GM18907 (cell line): ENCODE results near the gene VSTM2B.

Source experiments
- ATAC-seq: cut with Tn5 transposase; IDR thresholded peaks from one replicate; pipeline ENCODE4 v1.9.1; 2021; ENCODE audit warnings: mild to moderate bottlenecking, moderate library complexity; ENCODE audit not compliant: unreplicated experiment

VSTM2B gene

DNA sequence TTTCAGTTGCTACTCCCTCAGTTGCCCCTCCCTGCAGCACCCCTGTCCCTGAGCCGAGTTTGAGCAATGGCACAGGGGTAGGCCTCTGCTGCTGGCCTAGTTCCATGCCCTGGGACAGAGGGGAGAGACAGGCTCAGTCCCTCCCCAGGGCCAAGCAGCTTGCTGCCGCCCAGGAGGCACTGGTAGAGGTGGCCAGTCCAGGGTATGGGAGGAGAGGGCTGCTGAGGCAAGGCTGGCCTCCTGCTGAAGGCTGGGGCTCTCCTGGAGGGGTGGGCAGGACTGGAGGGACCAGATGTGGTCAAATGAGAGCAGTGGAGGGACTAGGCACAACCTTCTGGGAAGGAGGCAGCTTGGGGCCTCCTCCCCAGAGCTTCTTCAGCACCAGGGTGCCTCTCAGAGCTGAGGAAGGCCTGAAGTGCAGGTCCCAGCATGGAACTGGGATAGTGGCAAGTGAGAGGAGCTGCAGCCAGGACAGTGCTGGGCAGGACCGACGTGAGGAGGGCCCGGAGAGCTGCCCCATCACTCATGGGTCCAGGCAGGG lies 29.8 kb upstream of the VSTM2B start:
- ATAC-seq = no peak

DNA sequence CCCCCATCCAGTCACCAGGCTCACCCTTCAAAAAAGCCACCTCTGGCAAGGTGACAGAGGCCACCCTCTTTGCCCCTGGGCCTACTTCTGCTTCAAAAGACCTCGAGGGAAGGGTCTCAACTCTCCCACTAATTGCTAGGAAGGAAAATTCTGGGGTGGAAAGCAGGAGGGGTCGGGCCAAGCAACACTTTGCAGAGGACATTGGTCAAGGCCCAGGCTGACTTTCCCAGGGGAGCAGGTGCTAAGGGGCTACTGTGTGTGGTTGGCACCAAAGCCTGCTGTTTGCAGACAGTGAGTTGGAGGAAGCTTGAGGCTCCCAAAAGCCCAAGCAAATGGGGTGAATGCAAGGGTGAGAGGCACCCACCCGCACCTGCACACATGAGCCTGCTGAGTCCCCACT lies 28.6 kb upstream of the VSTM2B start:
- ATAC-seq = no peak

DNA sequence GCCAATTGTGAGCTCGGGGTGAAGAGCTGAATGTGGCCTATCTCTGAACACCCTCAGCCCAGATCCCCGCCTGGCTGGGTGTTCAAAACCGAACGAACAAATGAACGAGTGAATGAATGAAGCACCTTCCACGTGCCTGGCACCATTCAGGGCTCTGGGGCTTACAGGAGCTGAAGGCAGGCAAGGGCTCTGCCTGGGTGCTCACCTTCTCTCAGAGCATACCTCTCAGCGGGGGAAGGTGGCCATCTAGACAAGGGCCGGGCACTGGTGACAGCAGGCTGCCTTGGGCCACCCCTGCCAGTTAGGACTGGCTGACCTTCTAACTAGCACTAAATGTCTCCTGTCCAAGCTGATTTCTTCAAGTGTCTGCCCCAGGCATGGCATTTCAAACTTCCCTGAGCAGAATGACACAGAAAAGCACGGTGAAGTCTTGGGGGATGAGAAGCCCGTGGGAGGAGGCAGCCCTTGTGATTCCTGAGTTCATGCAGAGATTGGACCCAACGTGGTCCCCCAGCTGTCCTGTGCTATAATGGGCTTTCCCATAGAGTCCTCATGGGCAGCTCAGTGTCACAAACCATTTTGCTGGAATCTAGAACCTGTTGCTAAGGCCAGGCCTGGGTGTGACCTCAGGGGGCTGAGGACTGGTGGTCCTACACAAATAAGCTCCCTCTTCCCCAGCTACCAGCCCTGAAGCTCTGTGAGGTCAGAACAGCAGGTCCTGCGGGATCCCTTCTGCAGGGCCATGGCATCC lies 27.9 kb upstream of the VSTM2B start:
- no peak for ATAC-seq

DNA sequence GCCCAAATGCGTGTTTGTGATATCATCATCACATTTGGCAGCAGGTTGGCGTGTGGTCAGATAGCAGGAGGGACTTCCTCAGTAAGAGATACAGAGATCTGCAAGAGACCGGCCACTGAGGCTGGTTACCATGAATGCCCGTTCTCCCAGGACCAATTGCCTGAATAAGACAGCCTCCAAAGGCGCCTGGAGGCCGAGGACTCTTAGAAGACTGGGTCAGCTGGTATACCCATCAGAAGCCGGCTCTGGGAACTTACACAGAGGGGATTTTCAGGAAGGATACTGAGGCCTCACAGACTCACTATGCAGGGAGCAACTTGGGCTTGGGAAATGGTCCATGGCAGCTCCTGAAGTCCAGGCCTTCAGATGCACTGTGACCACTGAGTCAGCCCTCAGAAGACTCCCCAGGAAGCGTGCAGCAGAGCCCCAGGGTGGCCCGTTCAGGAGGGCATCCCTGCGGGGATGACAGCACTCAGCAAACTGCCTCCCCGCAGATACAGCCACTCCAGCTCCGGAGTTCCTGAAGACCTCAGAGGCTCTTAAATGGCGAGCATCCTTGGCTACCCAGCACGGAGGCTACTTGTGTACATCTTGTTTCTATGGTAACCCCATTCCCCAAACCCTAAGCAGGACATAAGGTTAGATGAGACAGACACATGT lies 26.4 kb upstream of the VSTM2B start:
- no peak for ATAC-seq

DNA sequence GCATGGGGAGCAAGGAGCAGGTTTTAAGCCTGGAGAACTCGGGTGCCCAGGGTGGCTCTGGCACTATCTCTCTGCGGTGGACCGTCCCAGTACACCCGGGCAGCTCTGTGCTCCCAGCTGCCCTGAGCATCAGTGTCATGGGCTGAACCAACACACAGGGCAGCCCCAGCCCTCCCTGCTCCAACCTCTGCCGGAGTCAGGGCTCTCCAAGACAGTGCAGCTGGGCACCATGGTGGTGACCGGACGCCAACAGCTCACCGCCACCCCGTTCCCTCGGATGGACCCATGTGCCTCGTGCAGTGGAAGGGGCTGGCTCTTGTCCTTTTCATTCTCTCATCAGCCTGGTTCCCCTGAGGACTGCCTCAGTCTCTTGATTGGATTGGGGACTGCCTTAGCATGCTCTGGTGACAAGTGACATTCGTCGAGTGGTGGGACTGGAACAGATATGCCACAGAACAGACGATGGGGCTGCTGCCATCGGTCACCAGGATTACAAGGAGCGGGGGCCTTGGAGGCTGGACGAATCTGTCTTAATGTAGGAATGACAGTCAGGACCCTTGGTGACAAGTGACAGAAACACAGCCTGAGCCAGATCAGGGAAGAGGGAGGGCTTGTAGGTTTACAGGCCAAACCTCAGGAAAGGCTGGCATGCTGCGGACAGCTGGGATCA lies 25.7 kb upstream of the VSTM2B start:
- no peak for ATAC-seq

DNA sequence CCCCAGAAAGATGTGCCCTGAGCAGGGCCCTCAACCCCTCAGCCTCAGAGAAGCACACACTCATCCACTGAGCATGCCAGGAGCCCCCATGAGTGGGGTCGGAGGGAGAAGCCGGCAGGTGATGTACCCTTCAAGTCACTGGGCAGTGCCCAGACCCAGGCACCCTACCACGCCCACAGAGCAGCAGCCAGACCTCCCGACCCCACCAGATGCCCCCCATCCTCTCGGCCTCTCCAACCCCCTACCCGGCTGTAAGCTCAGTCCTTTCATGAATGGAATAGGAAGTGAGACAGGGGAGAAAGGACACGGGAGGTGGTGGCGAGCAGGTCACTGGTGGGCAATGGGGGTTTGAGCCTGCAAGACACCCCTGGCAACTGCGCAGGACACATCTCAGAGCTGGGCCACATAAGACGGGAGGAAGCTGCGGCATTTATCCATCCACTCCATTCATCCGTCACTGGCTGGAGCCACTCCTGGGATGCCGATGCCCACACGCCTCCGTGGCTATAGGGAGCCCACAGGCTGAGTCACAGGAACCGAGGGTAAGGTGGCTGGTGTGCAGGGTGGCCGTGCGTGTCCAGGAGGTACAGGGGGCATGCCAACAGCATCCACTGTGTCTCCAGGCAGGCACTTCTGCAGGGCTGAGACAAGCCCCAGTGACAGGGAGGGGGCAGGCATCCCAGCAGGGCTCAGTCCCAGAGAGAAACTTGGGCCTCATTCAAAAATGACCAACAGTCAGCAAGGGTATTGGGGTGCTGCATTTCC lies 23.8 kb upstream of the VSTM2B start:
- no peak for ATAC-seq

DNA sequence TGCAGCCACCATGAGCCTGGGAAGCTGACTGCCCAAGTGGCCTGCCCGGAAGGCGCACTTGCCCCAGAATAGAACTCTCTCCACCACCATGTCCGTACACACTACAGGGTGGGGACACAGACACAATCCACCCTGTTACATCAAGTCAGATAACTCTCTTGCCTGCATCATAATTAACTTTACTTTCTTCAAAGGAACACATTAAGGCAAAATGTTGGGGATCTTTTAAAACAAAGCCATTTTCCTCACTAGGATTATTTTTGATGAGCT lies 23.3 kb upstream of the VSTM2B start:
- ATAC-seq = no peak

DNA sequence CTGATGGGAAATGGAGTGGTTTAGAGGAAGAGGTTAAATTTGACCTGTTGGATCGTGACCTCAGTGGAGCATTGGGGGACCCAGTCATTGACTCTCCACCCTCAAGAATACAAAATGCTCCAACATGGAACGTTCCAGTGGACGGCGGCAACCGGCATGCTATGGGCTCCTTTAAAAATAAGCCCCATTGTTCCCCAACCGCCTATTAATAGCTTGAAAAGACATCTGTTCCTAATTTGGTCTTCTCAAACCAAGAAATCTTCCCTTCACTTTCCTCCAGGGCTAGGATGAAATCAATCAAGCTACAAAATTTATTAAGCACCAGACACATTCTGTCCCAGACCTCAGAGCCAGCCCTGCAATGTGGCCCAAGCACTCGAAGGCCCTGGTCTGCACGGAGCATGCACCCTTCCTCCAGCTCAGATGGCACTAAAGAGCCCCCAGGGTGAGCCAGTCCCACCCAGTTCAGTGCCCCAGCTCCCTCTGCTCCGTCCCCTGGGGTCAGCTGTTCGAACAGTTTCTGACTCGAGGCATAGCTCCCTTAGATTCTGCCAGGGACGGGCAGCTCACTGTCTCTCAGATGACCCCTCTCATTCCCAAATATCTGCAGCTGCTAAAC lies 22.5 kb upstream of the VSTM2B start:
- no peak for ATAC-seq

DNA sequence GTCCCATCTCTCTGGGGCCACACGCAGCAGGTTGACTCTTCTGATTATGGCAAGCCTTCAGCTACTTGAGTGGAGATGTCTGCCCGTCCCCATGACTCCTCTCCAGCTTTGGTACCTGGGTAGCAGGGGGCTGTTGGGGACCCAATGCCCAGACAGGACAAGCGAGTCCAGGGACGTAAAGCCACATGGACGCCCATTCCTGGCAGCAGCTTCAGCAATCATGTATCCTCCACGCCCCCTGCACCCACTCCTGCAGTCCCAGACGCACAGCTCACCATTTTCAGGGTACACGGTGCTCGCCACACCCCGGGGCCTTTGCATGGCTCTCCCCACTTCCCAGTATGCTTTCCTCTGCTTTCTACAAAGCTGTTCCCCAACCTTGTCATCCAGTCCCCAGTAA lies 22.0 kb upstream of the VSTM2B start:
- ATAC-seq = no peak

DNA sequence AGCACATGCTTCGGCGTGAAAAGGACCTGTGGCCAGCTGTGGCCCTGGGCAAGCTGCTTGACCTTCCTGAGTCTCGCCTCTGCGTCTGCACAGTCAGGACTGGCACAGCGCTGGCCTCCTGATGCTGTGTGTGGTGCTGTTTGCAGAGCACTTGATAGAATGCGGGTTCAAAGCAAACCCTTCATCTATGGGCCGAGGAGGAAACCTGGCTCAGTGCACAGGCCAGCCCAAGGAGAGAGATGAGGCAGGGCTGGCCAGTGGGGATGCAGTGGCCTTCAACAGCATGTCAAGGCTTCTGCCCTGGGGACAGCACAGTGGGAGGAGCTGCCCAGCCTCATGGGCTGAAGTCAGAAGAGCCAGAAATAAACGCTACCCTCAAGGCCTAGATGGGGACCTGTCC lies 21.3 kb upstream of the VSTM2B start:
- ATAC-seq = no peak

DNA sequence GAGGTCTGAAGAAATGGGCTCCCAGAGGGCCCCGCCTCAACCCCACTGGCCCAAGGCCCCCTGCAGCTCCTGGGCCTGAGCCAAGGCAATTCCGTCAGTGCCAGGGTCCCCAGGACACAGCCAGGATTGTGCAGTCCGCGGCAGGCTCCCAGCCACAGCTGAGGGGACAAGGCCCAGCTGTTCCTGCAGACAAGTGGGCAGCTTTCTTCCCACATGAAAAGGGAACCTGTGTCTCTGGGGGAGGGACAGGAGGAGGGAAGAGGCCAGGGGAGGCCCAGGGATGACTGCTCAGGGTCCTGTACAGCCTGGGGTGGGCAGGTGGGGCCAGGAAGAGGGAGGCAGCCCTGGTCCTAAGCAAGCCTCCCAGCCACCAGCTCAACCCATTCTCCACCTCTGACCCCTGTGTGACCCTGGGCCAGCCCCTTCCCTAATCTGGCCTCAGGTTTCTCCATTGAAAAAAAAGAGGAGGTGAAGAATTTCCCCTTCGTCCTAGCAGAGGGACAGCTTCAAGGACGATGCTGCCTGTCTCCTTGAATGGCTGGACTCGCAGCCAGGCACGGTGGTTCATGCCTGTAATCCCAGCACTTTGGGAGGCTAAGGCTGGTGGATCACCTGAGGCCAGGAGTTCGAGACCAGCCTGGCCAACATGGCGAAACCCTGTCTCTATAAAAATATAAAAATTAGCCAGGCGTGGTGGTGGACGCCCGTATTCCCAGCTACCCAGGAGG lies 20.5 kb upstream of the VSTM2B start:
- ATAC-seq = no peak

DNA sequence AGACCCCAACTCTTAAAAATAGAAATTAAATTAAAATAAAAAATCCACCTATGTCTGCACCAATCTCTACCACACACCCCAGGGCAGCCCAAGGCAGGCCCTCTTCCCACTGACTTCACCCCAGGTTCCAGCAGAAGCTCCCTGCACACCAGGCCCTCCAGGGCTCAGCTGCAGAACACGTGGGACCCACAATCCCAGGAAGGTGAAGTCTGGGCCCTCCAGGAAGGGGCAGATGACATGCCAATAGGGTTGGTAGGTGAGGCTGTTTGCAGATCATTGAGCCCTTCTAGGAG lies 19.2 kb upstream of the VSTM2B start:
- no peak for ATAC-seq

DNA sequence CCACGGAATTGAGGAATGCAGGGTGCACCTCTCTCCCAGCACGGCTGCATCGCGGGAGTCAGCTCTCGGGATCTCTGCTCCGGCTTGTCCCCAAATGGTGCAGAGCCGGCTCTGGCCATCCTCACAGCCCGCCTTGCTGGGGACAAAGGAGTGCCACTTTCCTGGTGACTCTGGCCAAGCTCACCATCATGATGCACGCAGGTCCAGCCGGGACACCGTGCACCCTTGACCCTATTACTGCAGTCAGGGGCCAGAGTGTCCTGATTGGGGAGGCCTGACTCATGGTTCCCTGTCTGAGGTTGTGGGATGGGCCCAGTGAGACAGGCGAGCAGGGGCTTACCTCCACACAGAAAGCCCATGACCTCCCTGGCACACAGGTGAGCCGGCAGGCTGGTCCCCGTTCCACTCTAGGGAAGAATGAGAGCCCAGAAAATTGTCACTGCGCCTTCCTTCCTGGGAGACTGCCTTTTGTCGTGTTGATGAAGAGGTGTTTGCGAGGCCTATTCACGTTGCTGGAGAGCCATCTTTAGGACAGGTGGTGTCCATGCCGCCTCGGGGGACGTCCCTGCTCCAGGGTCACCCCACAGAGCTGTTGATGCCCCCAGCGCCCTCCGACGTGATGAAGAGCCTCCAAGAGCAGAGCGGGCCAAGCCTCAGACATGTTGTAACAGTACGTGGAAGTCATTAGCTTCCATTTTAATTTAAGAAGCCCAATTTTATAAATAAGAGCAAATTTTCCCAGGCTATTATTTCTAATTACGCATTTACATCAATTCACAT lies 18.5 kb upstream of the VSTM2B start:
- no peak for ATAC-seq

DNA sequence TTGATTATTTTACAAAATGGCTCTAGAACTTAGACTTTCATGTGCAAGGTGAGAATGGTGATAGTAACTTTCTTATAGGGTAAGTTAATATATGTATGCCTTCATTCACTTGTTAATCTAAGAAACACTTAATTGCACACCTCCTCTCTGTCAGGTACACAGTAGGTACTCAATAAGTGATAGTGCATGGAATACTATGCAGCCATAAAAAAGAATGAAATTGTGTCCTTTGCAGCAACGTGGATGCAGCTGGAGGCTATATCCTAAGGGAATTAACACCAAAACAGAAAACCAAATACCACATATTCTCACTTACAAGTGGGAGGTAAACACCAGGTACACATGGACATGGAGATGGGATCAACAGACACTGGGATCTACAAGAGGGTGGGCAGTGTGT lies 17.6 kb upstream of the VSTM2B start:
- no peak for ATAC-seq

DNA sequence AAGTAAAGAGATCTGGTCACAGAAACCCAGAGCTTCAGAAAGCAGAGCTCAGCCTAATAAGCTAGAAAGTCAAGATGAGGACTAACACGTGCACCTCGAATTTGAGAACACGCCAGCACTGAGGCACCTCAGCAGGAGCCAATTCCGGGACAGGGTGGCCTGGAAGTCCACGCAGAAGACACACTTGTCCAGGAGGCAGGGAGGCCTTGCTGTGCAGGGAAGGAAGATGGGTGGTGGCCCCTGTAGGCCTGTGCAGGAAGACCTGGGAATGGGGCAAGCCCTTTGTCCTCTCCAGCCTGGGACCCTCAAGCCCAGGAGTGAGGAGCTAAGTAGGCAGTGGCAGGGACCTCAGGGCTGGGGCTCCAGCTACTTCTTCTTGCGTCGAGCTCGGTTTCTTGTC lies 16.3 kb upstream of the VSTM2B start:
- ATAC-seq = no peak

DNA sequence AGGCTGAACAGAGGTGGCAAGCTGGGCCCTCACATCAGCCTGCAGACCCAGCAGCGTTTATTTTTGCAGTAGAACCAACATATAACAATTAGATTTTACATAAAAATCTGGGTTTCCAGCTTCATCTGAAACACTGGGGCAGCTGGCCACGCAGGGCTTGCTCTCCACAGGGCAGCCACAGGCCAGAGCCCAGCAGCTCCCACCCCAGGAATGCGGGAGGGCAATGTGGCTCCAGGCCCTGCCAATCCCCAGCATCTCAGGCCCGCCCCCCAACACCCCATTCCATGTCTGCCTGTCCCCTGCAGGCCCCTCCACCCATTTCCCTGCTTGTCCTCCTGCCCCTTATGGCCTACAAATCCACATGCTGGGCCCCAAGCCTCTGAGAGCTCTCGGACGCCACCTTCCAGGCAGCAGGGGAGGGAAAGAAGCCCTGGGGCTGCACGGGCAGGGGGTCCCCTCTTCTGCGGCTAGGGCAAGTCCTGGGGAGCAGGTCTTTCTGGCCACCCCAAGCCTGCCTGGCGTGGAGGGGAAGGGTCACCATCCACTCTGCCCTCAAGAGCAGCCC lies 15.0 kb upstream of the VSTM2B start:
- ATAC-seq = no peak

DNA sequence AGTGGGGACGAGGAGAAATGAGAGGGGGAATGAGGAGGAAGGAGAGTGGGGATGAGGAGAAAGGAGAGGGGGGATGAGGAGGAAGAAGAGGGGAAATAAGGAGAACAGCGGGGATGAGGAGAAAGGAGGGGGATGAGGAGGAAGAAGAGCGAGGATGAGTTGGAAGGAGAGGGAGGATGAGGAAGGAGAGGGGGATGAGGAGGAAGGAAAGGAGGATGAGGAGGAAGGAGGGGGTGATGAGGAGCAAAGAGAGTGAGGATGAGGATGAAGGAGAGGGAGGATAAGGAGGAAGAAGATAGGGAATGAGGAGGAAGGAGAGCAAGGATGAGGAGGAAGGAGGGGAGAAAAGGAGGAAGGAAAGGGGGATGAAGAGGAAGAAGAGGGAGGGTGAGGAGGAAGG lies 14.0 kb upstream of the VSTM2B start:
- ATAC-seq = no peak

DNA sequence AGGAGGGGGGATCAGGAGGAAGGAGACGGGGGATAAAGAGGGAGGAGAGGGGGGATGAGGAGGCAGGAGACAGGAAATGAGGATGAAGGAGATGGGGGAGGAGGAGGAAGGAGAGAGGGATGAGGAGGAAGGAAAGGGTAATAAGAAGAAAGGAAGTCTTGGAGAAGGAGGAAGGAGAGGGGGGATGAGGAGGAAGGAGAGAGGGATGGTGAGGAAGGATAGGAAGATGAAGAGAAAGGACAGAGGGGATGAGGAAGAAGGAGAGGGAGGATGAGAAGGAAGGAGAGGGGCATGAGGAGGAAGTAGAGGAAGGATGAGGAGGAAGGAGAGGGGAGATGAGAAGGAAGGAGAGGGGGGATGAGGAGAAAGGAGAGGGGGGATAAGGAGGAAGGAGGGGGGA lies 13.0 kb upstream of the VSTM2B start:
- no peak for ATAC-seq

DNA sequence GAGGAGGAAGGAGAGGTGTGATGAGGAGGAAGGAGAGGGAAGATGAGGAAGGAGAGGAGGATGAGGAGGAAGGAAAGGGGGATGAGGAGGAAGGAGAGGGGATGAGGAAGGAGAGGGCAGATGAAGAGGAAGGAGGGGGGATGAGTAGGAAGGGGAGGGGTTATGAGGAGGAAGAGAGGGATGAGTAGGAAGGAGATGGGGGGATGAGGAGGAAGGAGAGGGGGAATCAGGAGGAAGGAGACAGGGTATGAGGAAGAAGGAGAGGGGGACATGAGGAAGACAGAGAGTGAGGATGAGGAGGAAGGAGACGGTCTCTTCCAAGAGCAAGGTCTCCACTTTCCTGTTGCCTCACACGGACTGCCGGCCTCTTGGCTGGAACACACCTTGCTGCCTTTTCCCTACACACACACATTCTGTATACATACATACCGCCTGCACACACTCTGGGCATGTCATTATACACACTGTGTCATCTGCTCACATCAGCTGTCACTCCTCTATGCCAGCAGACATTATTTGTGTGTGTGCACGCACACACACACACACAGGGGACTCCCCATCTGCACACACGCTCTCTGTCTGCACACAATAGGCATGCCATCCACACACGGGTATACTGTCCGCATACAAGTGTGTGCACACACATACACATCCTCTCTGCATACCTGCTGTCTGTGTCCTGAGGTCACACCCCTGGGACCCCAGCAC lies 11.1 kb upstream of the VSTM2B start:
- no peak for ATAC-seq
